ENCODE measurements around the gene RBM33. TPM values are rescaled to one million over a fixed set of nuclear protein-coding genes. Genes with fewer than 3 reads are reported as not detected.

RBM33 gene
- total RNA-seq, 1 experiment from 2014 or later, result 81.8 TPM

GRCh38 chr7:155745737-155746136 lies 101.3 kb downstream of the RBM33 start:
- CTCF ChIA-PET, result interaction anchor here (1.6 kb wide), 1 partner anchor 147 kb away, joined by 5 read pairs; no protein-coding TSS in a partner anchor
- TF ChIP-seq FOXP1 (CRISPR knock-in tag; IDR thresholded peaks at IDR 0.05; ENCODE audit: borderline replicate concordance), result no peak
- TF ChIP-seq CBFB (CRISPR knock-in tag; IDR thresholded peaks at IDR 0.05; ENCODE audit: low read depth), result no peak
- no peak for TF ChIP-seq E2F1 (CRISPR knock-in tag; IDR thresholded peaks at IDR 0.05)
- no peak for TF ChIP-seq ERG (CRISPR knock-in tag; IDR thresholded peaks at IDR 0.05)
- TF ChIP-seq ZNF423 (CRISPR knock-in tag; IDR thresholded peaks at IDR 0.05), result no peak
- no peak for TF ChIP-seq SP1 (CRISPR knock-in tag; conservative IDR thresholded peaks at IDR 0.05)
- no peak for TF ChIP-seq ZNF121 (CRISPR knock-in tag; IDR thresholded peaks at IDR 0.05)
- no peak for TF ChIP-seq OVOL2 (CRISPR knock-in tag; IDR thresholded peaks at IDR 0.05; ENCODE audit: borderline replicate concordance)
- TF ChIP-seq HMGA2 (CRISPR knock-in tag; IDR thresholded peaks at IDR 0.05), result no peak
- TF ChIP-seq ATF6 (CRISPR knock-in tag; IDR thresholded peaks at IDR 0.05), result no peak
- no peak for TF ChIP-seq ATF3 (CRISPR knock-in tag; conservative IDR thresholded peaks at IDR 0.05)
- peaks cover 46% of the 10 kb centered on the region for H3K36me3 Mint-ChIP-seq
- H3K4me1 Mint-ChIP-seq, result peaks cover 31% of the 10 kb centered on the region
- no peaks in the 10 kb centered on the region for H3K9me3 Mint-ChIP-seq
- no peaks in the 10 kb centered on the region for H3K27me3 Mint-ChIP-seq (ENCODE audit: low read depth)
- DNase-seq (ENCODE audit: low spot score) (no peak), ATAC-seq (no peak)
- no peak overlapping the region for H3K27ac Mint-ChIP-seq
- no peak overlapping the region for H3K4me3 Mint-ChIP-seq
- POLR2A ChIA-PET, result no interaction called here

GRCh38 chr7:155746188-155746587 lies 101.7 kb downstream of the RBM33 start:
- Mint-ChIP-seq H3K4me1 (peaks cover 26% of the 10 kb centered on the region), H3K4me3 (no peak overlapping the region), H3K27ac (no peak overlapping the region), H3K36me3 (peaks cover 45% of the 10 kb centered on the region), H3K27me3 (ENCODE audit: low read depth) (no peaks in the 10 kb centered on the region), H3K9me3 (no peaks in the 10 kb centered on the region)
- CTCF ChIA-PET, result interaction anchor here (1.6 kb wide), 1 partner anchor 147 kb away, joined by 5 read pairs; no protein-coding TSS in a partner anchor
- ATAC-seq (no peak), DNase-seq (ENCODE audit: low spot score) (no peak)
- POLR2A ChIA-PET, result no interaction called here
- no peak for TF ChIP-seq AFF4 (CRISPR knock-in tag; IDR thresholded peaks at IDR 0.05; ENCODE audit: borderline replicate concordance)
- no peak for TF ChIP-seq OVOL2 (CRISPR knock-in tag; IDR thresholded peaks at IDR 0.05; ENCODE audit: borderline replicate concordance)
- TF ChIP-seq, protein P1, sequence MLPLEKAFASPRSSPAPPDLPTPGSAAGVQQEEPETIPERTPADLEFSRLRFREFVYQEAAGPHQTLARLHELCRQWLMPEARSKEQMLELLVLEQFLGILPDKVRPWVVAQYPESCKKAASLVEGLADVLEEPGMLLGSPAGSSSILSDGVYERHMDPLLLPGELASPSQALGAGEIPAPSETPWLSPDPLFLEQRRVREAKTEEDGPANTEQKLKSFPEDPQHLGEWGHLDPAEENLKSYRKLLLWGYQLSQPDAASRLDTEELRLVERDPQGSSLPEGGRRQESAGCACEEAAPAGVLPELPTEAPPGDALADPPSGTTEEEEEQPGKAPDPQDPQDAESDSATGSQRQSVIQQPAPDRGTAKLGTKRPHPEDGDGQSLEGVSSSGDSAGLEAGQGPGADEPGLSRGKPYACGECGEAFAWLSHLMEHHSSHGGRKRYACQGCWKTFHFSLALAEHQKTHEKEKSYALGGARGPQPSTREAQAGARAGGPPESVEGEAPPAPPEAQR (CRISPR knock-in tag; IDR thresholded peaks at IDR 0.05), result no peak
- no peak for TF ChIP-seq KAT7 (CRISPR knock-in tag; IDR thresholded peaks at IDR 0.05; ENCODE audit: borderline replicate concordance)
- TF ChIP-seq, protein P2, sequence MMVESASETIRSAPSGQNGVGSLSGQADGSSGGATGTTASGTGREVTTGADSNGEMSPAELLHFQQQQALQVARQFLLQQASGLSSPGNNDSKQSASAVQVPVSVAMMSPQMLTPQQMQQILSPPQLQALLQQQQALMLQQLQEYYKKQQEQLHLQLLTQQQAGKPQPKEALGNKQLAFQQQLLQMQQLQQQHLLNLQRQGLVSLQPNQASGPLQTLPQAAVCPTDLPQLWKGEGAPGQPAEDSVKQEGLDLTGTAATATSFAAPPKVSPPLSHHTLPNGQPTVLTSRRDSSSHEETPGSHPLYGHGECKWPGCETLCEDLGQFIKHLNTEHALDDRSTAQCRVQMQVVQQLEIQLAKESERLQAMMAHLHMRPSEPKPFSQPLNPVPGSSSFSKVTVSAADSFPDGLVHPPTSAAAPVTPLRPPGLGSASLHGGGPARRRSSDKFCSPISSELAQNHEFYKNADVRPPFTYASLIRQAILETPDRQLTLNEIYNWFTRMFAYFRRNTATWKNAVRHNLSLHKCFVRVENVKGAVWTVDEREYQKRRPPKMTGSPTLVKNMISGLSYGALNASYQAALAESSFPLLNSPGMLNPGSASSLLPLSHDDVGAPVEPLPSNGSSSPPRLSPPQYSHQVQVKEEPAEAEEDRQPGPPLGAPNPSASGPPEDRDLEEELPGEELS (CRISPR knock-in tag; IDR thresholded peaks at IDR 0.05), result no peak
- TF ChIP-seq ZNF232 (CRISPR knock-in tag; IDR thresholded peaks at IDR 0.05), result no peak
- TF ChIP-seq, protein P3, sequence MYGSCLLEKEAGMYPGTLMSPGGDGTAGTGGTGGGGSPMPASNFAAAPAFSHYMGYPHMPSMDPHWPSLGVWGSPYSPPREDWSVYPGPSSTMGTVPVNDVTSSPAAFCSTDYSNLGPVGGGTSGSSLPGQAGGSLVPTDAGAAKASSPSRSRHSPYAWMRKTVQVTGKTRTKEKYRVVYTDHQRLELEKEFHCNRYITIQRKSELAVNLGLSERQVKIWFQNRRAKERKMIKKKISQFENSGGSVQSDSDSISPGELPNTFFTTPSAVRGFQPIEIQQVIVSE (CRISPR knock-in tag; IDR thresholded peaks at IDR 0.05; ENCODE audit: borderline replicate concordance), result no peak
- TF ChIP-seq GABPB1 (CRISPR knock-in tag; IDR thresholded peaks at IDR 0.05), result no peak
- TF ChIP-seq MYBL2 (CRISPR knock-in tag; IDR thresholded peaks at IDR 0.05), result no peak
- no peak for TF ChIP-seq IRF2 (CRISPR knock-in tag; IDR thresholded peaks at IDR 0.05; ENCODE audit: borderline replicate concordance, low read depth)
- TF ChIP-seq GTF2I (CRISPR knock-in tag; conservative IDR thresholded peaks at IDR 0.05), result no peak
- TF ChIP-seq TEAD1 (CRISPR knock-in tag; IDR thresholded peaks at IDR 0.05), result no peak

Data from WTC11 (cell line).